ENCODE measurements around the gene CNTN4. TPM values are rescaled to one million over a fixed set of nuclear protein-coding genes. Genes with fewer than 3 reads are reported as not detected.
A peak's percentile ranks its signal among the peaks of the same experiment; 100 is the strongest.

The CNTN4 gene
- total and polyA plus RNA-seq, 5 experiments from 2014 or later: not detected

GRCh38 chr3:2477620-2478019 is 379.0 kb downstream of the CNTN4 start:
- POLR2A ChIA-PET: no interaction called here
- Mint-ChIP-seq H3K4me3 (no peak overlapping the region), H3K27me3 (peaks cover 0 to 1% (median 0%) of the 10 kb centered on the region in 5 donors), H3K27ac (no peak overlapping the region), H3K9me3 (peaks cover 0 to 11% (median 2%) of the 10 kb centered on the region in 9 donors), H3K36me3 (no peaks in the 10 kb centered on the region), H3K4me1 (no peaks in the 10 kb centered on the region)
- ATAC-seq: no peak
- no peak for DNase-seq

- DNase-seq: no peak
- Mint-ChIP-seq H3K4me1 (no peaks in the 10 kb centered on the region), H3K9me3 (peaks cover 0 to 4% (median 0%) of the 10 kb centered on the region in 9 donors)
Measured at GRCh38 chr3:2484162-2485026, 385.7 kb downstream of the CNTN4 start.

DNA sequence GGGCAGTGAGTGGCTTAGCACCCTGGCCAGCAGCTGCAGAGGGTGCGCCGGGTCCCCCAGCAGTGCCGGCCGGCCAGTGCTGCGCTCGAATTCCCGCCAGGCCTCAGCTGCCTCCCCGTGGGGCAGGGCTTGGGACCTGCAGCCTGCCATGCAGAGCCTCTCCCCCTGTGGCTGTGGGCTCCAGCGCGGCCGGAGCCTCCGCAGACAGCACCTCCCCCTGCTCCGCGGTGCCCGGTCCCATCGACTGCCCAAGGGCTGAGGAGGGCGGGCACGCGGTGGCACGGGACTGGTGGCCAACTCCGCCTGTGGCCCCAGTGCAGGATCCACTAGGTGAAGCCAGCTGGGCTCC is 386.3 kb downstream of the CNTN4 start:
- no peaks in the 10 kb centered on the region for H3K36me3 Mint-ChIP-seq
- no peaks in the 10 kb centered on the region for H3K4me1 Mint-ChIP-seq
- POLR2A ChIA-PET: no interaction called here
- H3K27ac Mint-ChIP-seq: no peak overlapping the region
- DNase-seq (no peak), ATAC-seq (no peak)
- no peak overlapping the region for H3K4me3 Mint-ChIP-seq
- peaks cover 0 to 4% (median 0%) of the 10 kb centered on the region in 9 donors for H3K9me3 Mint-ChIP-seq
- no peaks in the 10 kb centered on the region for H3K27me3 Mint-ChIP-seq

More at GRCh38 chr3:2484162-2485026, 385.7 kb downstream of the CNTN4 start:
- POLR2A ChIA-PET: no interaction called here
- Mint-ChIP-seq H3K36me3 (no peaks in the 10 kb centered on the region), H3K27me3 (no peaks in the 10 kb centered on the region), H3K4me3 (no peak overlapping the region), H3K27ac (no peak overlapping the region)
- ATAC-seq: no peak

GRCh38 chr3:2495746-2496145 is 397.1 kb downstream of the CNTN4 start:
- Mint-ChIP-seq H3K9me3 (no peaks in the 10 kb centered on the region), H3K27me3 (peaks cover 0 to 1% (median 0%) of the 10 kb centered on the region in 5 donors), H3K36me3 (no peaks in the 10 kb centered on the region), H3K4me3 (no peak overlapping the region), H3K27ac (no peak overlapping the region), H3K4me1 (no peaks in the 10 kb centered on the region)
- POLR2A ChIA-PET: no interaction called here
- ATAC-seq (no peak), DNase-seq (no peak)

DNA sequence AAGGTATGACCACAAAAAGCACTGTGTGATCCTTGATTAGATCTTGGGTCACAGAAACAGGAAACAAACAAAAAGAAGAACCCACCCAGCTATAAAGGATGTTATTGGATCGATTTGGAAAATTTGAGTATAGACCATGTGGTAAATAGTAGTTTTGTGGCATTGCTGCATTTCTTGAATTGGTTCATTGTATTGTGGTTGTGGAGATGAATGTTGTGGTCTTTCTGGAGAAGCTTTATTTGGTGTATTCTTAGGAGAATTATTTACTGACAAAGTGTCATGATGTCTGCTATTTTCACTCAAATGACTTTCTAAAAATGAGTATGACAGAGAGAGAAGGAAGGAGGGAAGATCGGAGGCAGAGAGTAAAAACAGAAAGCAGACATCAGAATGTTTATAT is 406.2 kb downstream of the CNTN4 start:
- Mint-ChIP-seq H3K36me3 (no peaks in the 10 kb centered on the region), H3K4me1 (peaks cover 0 to 3% (median 0%) of the 10 kb centered on the region in 4 donors), H3K27me3 (peaks cover 0 to 11% (median 4%) of the 10 kb centered on the region in 5 donors), H3K9me3 (peaks cover 0 to 4% (median 0%) of the 10 kb centered on the region in 9 donors), H3K4me3 (no peak overlapping the region), H3K27ac (no peak overlapping the region)
- POLR2A ChIA-PET: no interaction called here
- no peak for DNase-seq
- no peak for ATAC-seq

- Mint-ChIP-seq H3K27ac (no peak overlapping the region), H3K9me3 (peaks cover 0 to 4% (median 0%) of the 10 kb centered on the region in 9 donors), H3K36me3 (no peaks in the 10 kb centered on the region), H3K4me1 (peaks cover 0 to 3% (median 0%) of the 10 kb centered on the region in 4 donors), H3K4me3 (no peak overlapping the region), H3K27me3 (peaks cover 0 to 23% (median 4%) of the 10 kb centered on the region in 5 donors)
- POLR2A ChIA-PET: no interaction called here
- ATAC-seq: no peak
- no peak for DNase-seq
Measured at GRCh38 chr3:2506776-2507175, 408.1 kb downstream of the CNTN4 start.

DNA sequence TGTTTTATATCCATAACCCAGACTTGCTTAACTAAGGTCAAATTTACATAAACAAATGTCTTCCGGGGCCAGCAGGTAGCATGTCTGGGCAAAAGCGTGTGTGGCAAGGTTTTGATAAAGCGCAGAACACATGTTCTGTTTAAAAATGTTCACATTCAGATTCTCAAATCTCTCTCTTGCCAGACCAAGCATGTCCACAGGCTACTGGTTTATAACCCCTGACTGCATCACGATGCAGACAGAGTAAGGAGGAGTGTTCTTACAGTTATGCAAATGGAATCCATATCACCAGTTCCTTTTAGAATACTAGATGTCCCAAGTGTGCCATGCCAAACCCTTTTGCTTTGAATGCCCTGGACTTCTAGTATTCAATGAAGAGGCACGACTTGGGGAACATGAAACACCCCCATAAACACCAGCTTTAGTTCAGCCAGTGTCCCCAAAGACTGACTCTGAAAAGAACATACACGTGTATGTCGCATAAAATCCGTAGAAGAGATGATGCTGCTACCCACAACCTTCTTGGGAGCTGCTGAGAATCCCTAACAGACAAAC is 412.0 kb downstream of the CNTN4 start:
- Mint-ChIP-seq H3K9me3 (peaks cover 0 to 4% (median 0%) of the 10 kb centered on the region in 9 donors), H3K27ac (no peak overlapping the region), H3K36me3 (no peaks in the 10 kb centered on the region), H3K4me3 (no peak overlapping the region), H3K27me3 (peaks cover 0 to 13% (median 2%) of the 10 kb centered on the region in 5 donors), H3K4me1 (no peaks in the 10 kb centered on the region)
- POLR2A ChIA-PET: no interaction called here
- DNase-seq (no peak), ATAC-seq (no peak)

DNA sequence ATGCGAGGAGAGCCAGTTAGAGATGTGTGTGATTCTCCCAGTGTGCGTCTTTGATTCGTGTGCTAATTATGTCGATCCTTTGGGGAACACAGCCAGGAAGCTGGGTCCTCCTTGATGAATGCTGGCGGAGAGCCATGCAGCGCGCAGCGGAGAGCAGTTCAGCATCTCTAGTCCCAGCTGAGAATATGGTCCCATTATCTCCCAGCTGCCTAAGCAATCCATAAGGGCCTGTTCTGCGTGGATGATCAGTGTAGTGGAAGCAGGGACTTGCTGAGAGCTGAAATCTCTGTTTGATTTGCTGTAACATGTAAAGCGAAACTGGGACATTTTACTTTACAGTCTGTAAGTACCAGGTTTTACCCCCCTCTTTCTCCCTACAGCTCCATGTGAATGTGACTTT is 412.7 kb downstream of the CNTN4 start:
- no peak for DNase-seq
- POLR2A ChIA-PET: no interaction called here
- Mint-ChIP-seq H3K9me3 (peaks cover 0 to 3% (median 0%) of the 10 kb centered on the region in 9 donors), H3K27ac (no peak overlapping the region), H3K4me1 (no peaks in the 10 kb centered on the region), H3K36me3 (no peaks in the 10 kb centered on the region), H3K27me3 (peaks cover 0 to 13% (median 2%) of the 10 kb centered on the region in 5 donors), H3K4me3 (no peak overlapping the region)
- ATAC-seq: no peak

DNA sequence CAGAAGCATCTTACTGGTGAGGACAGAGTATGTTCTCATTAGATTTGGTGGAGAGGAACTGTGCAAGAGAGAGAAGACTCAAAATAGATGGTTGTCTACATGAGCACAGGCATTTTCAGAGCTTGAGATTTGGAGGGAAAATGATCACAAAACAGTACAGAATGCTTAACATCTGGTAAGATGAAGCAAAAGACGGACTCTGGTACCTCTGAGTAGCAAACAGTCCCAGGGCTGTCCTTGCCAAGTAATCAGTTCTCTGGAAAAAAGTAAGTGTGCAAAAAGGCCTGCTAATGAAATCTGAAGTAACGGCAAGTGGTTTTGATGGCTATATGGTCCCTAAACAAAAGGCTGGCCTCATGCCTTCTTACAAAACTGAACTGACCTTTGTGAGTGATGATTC is 414.2 kb downstream of the CNTN4 start:
- H3K4me1 Mint-ChIP-seq: no peaks in the 10 kb centered on the region
- peak overlapping the region in 1 of 10 donors; percentile 12 for H3K27ac Mint-ChIP-seq
- H3K36me3 Mint-ChIP-seq: no peaks in the 10 kb centered on the region
- H3K9me3 Mint-ChIP-seq: no peaks in the 10 kb centered on the region
- POLR2A ChIA-PET: no interaction called here
- ATAC-seq (no peak), DNase-seq (no peak)
- peaks cover 0 to 13% (median 0%) of the 10 kb centered on the region in 5 donors for H3K27me3 Mint-ChIP-seq
- no peak overlapping the region for H3K4me3 Mint-ChIP-seq

- no peak for ATAC-seq
Measured at GRCh38 chr3:2513986-2514385, 415.3 kb downstream of the CNTN4 start.

GRCh38 chr3:2516762-2517441 is 418.2 kb downstream of the CNTN4 start:
- Mint-ChIP-seq H3K27ac (no peak overlapping the region), H3K36me3 (no peaks in the 10 kb centered on the region), H3K4me3 (no peak overlapping the region), H3K27me3 (no peaks in the 10 kb centered on the region), H3K9me3 (peaks cover 0 to 5% (median 0%) of the 10 kb centered on the region in 9 donors), H3K4me1 (no peaks in the 10 kb centered on the region)
- POLR2A ChIA-PET: no interaction called here
- ATAC-seq (no peak), DNase-seq (no peak)

More at GRCh38 chr3:2513986-2514385, 415.3 kb downstream of the CNTN4 start:
- no peak for DNase-seq
- Mint-ChIP-seq H3K4me3 (no peak overlapping the region), H3K27ac (peak overlapping the region in 1 of 10 donors; percentile 42), H3K27me3 (peaks cover 0 to 13% (median 0%) of the 10 kb centered on the region in 5 donors), H3K36me3 (no peaks in the 10 kb centered on the region), H3K4me1 (no peaks in the 10 kb centered on the region), H3K9me3 (peaks cover 0 to 2% (median 0%) of the 10 kb centered on the region in 9 donors)
- POLR2A ChIA-PET: no interaction called here

GRCh38 chr3:2517500-2518172 is 419.0 kb downstream of the CNTN4 start:
- POLR2A ChIA-PET: no interaction called here
- H3K36me3 Mint-ChIP-seq: no peaks in the 10 kb centered on the region
- ATAC-seq: no peak
- H3K27me3 Mint-ChIP-seq: no peaks in the 10 kb centered on the region
- no peak for DNase-seq
- H3K4me1 Mint-ChIP-seq: no peaks in the 10 kb centered on the region
- H3K9me3 Mint-ChIP-seq: peaks cover 0 to 5% (median 0%) of the 10 kb centered on the region in 9 donors
- no peak overlapping the region for H3K4me3 Mint-ChIP-seq
- H3K27ac Mint-ChIP-seq: no peak overlapping the region

All from naive thymus-derived CD8-positive, alpha-beta T cell (primary cell).